C4-2B (cell line): ENCODE measurements around the gene UGT1A9.

Experiments used
- ZFX ChIP-seq: fragments of 450-650 bp; IDR thresholded peaks from 2 replicates; pipeline ENCODE4 v1.6.1; 2017
- TF ChIP-seq, protein P1 (sequence below): fragments of 450-650 bp; conservative IDR thresholded peaks from 2 replicates; pipeline ENCODE4 v1.5.1; 2017; ENCODE audit warnings: mild to moderate bottlenecking

DNA sequence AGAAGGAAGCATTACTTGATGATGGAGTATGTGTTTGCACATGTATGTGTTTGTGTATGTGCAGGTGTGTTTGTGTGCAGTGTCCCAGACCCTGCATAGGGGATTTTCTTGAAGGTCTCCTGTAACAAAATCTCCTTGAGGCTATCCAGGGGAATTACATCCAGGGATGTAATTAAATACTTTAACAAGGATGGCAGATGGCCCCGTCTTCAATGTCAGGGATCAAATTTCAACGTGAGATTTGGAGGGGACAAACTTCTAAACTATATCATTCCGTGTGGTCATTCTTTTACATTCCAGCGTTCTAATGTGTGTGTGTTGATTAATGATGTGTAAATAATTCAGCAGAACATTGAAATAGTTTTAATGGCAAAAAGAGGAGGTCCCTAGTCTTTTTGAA, 3.3 kb downstream of the UGT1A9 start:
- TF ChIP-seq, protein P1, sequence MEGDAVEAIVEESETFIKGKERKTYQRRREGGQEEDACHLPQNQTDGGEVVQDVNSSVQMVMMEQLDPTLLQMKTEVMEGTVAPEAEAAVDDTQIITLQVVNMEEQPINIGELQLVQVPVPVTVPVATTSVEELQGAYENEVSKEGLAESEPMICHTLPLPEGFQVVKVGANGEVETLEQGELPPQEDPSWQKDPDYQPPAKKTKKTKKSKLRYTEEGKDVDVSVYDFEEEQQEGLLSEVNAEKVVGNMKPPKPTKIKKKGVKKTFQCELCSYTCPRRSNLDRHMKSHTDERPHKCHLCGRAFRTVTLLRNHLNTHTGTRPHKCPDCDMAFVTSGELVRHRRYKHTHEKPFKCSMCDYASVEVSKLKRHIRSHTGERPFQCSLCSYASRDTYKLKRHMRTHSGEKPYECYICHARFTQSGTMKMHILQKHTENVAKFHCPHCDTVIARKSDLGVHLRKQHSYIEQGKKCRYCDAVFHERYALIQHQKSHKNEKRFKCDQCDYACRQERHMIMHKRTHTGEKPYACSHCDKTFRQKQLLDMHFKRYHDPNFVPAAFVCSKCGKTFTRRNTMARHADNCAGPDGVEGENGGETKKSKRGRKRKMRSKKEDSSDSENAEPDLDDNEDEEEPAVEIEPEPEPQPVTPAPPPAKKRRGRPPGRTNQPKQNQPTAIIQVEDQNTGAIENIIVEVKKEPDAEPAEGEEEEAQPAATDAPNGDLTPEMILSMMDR = peak; percentile 37
- no peak for TF ChIP-seq ZFX
